ENCODE data around the gene HSPA5. TPM values are rescaled to one million over a fixed set of nuclear protein-coding genes. Genes with fewer than 3 reads are reported as not detected.

The HSPA5 gene
- polyA plus RNA-seq, 1 donor (not counting 4 experiments of a cell fraction or from before 2014, with no cell fraction given): 274 TPM

- dilution Hi-C loops (cut with MboI; ENCODE audit: extremely low pct_ligation_motif_present, low sequenced_read_pairs): no loop called here
- peaks cover 3% of the 10 kb centered on the region for H4K20me1 ChIP-seq (ENCODE audit: control insufficient read depth, extremely low read depth, insufficient read depth, low read length)
Measured at GRCh38 chr9:125284855-125285254, 43.7 kb upstream of the HSPA5 start.

GRCh38 chr9:125280945-125281344, 39.8 kb upstream of the HSPA5 start:
- no peak overlapping the region for H3K9ac ChIP-seq (ENCODE audit: control insufficient read depth, extremely low read depth, insufficient read depth, low read length)

More at GRCh38 chr9:125284855-125285254, 43.7 kb upstream of the HSPA5 start:
- Histone ChIP-seq H3K9me3 (ENCODE audit: control insufficient read depth, low read depth, low read length) (no peaks in the 10 kb centered on the region), H3K4me1 (ENCODE audit: control insufficient read depth, extremely low read depth, insufficient read depth, low read length) (no peaks in the 10 kb centered on the region), H3K4me2 (ENCODE audit: control insufficient read depth, extremely low read depth, insufficient read depth, low read depth, low read length) (no peak overlapping the region), H3K79me2 (ENCODE audit: control insufficient read depth, insufficient read depth, low read length) (peaks cover 84% of the 10 kb centered on the region), H2AFZ (ENCODE audit: control insufficient read depth, low read length) (no peak overlapping the region), H3K36me3 (ENCODE audit: control insufficient read depth in 2 of 2, extremely low read depth in 1 of 2, insufficient read depth in 2 of 2, low read length in 2 of 2) (peaks cover 0 to 1% of the 10 kb centered on the region in 2 experiments), H3K9ac (ENCODE audit: control insufficient read depth, extremely low read depth, insufficient read depth, low read length) (no peak overlapping the region), H3K27me3 (ENCODE audit: control insufficient read depth, extremely low read depth, insufficient read depth, low read length) (no peaks in the 10 kb centered on the region), H3K4me3 (ENCODE audit: control insufficient read depth in 2 of 3, extremely low read depth in 1 of 3, insufficient read depth in 2 of 3, low read depth in 1 of 3, low read length in 3 of 3) (no peak overlapping the region), H3K27ac (ENCODE audit: control insufficient read depth, insufficient read depth, low read length) (no peak overlapping the region), H3K9me1 (ENCODE audit: control insufficient read depth, extremely low read depth, insufficient read depth, low read length) (no peaks in the 10 kb centered on the region)
- FAIRE-seq: no peak
- TF ChIP-seq EZH2 (IDR thresholded peaks at IDR 0.05; ENCODE audit: low read length): no peak
- TF ChIP-seq, protein P1, sequence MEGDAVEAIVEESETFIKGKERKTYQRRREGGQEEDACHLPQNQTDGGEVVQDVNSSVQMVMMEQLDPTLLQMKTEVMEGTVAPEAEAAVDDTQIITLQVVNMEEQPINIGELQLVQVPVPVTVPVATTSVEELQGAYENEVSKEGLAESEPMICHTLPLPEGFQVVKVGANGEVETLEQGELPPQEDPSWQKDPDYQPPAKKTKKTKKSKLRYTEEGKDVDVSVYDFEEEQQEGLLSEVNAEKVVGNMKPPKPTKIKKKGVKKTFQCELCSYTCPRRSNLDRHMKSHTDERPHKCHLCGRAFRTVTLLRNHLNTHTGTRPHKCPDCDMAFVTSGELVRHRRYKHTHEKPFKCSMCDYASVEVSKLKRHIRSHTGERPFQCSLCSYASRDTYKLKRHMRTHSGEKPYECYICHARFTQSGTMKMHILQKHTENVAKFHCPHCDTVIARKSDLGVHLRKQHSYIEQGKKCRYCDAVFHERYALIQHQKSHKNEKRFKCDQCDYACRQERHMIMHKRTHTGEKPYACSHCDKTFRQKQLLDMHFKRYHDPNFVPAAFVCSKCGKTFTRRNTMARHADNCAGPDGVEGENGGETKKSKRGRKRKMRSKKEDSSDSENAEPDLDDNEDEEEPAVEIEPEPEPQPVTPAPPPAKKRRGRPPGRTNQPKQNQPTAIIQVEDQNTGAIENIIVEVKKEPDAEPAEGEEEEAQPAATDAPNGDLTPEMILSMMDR (optimal IDR thresholded peaks at IDR 0.05 in 1 of 3, IDR thresholded peaks at IDR 0.05 in 1 of 3, conservative IDR thresholded peaks at IDR 0.05 in 1 of 3; ENCODE audit: extremely low read depth in 1 of 3, insufficient read depth in 2 of 3, low read length in 3 of 3): no peak
- no peak for DNase-seq (ENCODE audit: low read depth, low spot score)

More at GRCh38 chr9:125280945-125281344, 39.8 kb upstream of the HSPA5 start:
- Histone ChIP-seq H4K20me1 (ENCODE audit: control insufficient read depth, extremely low read depth, insufficient read depth, low read length) (peaks cover 7% of the 10 kb centered on the region), H3K79me2 (ENCODE audit: control insufficient read depth, insufficient read depth, low read length) (peaks cover 89% of the 10 kb centered on the region), H3K4me1 (ENCODE audit: control insufficient read depth, extremely low read depth, insufficient read depth, low read length) (no peaks in the 10 kb centered on the region), H2AFZ (ENCODE audit: control insufficient read depth, low read length) (no peak overlapping the region), H3K36me3 (ENCODE audit: control insufficient read depth in 2 of 2, extremely low read depth in 1 of 2, insufficient read depth in 2 of 2, low read length in 2 of 2) (peaks cover 0 to 2% of the 10 kb centered on the region in 2 experiments), H3K27me3 (ENCODE audit: control insufficient read depth, extremely low read depth, insufficient read depth, low read length) (no peaks in the 10 kb centered on the region), H3K9me3 (ENCODE audit: control insufficient read depth, low read depth, low read length) (no peaks in the 10 kb centered on the region), H3K4me2 (ENCODE audit: control insufficient read depth, extremely low read depth, insufficient read depth, low read depth, low read length) (no peak overlapping the region), H3K27ac (ENCODE audit: control insufficient read depth, insufficient read depth, low read length) (no peak overlapping the region), H3K4me3 (ENCODE audit: control insufficient read depth in 2 of 3, extremely low read depth in 1 of 3, insufficient read depth in 2 of 3, low read depth in 1 of 3, low read length in 3 of 3) (no peak overlapping the region), H3K9me1 (ENCODE audit: control insufficient read depth, extremely low read depth, insufficient read depth, low read length) (no peaks in the 10 kb centered on the region)
- dilution Hi-C loops (cut with MboI; ENCODE audit: extremely low pct_ligation_motif_present, low sequenced_read_pairs): no loop called here
- DNase-seq (ENCODE audit: low read depth, low spot score) (no peak), FAIRE-seq (no peak)
- no peak for TF ChIP-seq EZH2 (IDR thresholded peaks at IDR 0.05; ENCODE audit: low read length)
- TF ChIP-seq, protein P1 (optimal IDR thresholded peaks at IDR 0.05 in 1 of 3, IDR thresholded peaks at IDR 0.05 in 1 of 3, conservative IDR thresholded peaks at IDR 0.05 in 1 of 3; ENCODE audit: extremely low read depth in 1 of 3, insufficient read depth in 2 of 3, low read length in 3 of 3): no peak
